ENCODE measurements around the gene CERK. TPM values are rescaled to one million over a fixed set of nuclear protein-coding genes. Genes with fewer than 3 reads are reported as not detected.

Gene CERK
- polyA plus RNA-seq, 1 donor, result 21.4 TPM

DNA sequence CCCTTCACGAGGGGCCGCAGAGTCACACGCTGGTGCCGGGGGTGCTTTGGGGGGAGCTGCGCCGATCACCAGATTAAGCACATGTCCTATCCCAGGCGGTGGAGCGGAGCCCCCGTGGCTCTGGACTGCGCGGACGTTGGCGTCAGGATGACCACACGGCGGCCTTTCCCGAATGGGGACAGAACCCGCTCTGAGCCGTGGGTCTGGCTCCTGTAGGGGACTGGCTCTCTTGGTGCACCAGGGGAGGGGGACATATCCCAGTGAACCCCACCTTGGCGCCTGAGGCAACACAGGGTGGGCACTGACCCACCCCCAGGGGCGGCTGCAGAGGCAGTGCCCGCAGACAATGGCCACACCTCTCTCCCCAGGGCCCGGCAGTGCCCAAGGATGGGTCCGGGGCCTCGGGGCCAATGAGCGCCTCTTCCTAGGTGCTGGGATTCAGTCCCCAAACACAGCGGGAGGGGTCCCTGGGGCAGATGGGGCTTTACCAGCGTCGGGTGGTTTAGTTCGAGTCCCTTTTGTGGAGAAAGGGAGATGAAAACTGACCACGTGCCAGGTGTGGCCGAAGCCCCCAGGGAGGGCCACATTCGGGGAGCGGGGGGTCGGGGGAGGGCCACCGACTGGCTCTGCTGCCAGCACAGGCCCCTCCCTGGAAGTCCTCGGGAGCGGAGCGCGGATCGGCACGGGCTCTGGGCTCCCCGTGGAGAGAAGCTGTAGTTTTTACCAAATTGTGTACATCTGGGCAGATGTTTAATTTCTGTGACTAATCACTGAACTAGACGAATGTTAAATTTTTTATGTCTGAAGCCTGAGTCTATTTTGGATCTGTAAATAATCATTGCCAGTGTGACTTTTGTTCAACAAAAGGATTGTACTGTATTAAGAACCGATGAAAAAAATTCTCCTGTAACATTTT, 59.0 kb downstream of the CERK start:
- no peak for DNase-seq (ENCODE audit: low read depth)

DNA sequence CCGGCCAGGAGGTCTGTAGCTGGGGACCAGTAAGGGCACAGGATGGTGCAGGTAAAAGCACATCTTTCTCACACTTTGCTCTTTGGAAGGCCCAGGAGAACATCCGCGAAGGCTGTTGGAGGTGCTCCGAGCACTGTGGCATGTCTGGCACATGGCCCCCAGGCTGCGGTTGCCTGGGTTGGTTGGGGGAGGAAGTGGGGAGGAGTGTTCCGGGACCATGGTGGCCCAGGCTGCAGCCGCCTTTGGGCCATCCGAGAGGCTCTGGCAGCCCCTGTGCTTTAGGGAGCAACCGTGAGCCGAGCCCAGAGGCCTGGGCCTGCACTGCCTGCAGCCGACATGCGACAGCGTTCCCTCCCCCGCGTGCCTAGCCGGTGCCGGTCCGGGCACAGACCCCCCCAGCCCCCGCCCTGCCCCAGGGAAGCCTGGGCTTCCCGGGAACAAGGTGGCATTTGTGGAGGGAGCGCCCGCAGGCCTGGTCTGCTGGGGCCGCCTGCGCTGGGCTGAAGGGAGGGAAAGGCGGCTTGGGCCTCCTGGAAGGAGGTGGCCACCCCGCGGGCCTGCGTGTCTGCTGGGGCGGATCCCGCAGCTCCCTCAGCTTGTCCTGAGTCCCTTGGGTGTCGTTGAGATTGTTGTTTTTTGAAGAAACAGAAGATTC, 59.9 kb downstream of the CERK start:
- DNase-seq (ENCODE audit: low read depth), result no peak

DNA sequence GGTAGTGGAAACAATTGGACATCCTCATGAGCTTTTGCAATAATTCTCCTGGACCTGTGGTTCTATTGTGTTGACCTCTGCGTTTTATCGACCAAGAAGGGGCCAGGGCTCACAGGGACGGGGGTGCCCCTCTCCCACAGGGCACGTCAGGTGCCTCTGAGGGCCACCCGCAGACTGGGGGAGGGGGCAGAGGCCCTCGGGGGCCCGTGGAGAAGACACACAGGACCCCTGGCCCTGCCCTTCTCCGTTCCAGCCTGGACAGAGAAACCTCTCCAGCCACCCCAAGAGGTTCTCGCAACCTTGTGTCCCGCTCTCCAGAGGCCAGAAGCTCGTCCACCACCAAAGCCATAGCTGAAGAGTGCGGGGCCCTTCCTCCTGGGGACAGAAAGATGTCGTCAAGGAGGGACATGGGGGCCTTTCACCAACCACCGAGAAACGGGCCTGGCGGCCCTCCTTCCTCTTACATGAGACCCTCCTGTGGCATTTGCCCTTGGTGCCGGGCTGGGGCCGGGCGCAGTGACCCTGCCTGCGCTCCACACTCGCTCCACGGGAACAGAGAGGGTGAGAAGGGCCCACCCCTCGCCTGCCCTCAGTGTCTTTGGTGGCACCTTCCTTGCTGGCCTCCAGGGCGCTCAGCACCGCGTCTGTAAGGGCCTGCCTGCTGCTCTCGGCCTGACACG, 60.6 kb downstream of the CERK start:
- DNase-seq (ENCODE audit: low read depth), result no peak

DNA sequence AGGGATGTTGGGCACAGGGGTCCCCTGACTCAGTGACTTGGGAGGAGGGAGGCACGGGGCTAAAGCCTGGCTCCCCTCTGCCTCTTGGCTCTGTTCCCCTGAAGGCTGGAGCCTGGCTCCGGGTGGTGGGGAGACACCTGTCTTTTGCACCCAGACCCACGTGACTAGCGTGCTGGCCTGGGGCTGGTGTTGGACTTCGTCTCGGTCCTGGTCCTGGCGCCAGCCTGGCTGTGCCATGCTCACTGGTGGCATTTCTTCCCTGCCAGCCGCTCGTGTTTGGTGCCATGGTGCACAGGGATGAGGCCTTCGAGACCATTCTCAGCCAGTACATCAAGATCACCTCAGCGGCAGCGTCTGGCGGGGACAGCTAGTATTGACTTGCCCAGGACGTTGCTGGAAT, 61.2 kb downstream of the CERK start:
- no peak for DNase-seq (ENCODE audit: low read depth)

DNA sequence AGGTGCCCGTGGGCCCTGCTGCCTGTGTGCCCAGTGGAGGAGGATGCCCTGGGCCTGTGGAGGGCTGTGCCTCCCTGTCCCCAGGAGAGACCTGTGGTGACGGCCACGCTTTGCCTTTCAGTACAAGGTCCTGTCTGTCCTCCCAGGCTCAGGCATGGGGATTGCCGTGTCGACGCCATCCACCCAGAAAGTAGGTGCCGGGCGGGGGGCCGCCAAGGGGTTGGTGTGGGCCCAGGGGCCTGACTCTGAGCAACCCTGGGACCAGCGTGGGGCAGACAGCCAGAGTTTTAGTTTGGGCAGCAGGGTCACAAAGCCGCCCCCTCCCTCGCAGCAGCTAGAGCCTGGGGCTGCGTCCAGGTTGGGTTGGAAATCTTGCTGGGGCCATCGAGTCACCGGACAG, 61.6 kb downstream of the CERK start:
- DNase-seq (ENCODE audit: low read depth), result no peak

DNA sequence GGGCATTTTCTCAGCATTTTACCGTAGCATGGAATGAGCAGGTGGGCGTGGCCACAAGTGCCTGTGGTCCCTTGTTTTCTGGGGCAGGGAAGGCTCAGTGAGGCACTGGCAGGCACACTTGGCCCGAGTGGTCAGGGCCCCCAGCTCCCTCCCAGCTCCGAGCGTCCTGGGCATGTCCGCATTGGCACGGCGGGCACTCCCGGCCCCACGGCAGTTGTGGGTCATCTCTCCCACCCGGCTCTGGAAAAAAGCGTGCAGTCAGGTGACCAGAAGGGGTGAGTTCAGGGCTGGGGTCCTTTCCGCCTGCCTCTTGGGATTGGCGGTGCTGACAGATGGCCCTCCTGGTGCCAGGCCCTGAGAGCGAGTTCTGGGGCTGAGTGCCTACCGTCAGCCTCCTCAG, 62.1 kb downstream of the CERK start:
- DNase-seq (ENCODE audit: low read depth), result no peak

DNA sequence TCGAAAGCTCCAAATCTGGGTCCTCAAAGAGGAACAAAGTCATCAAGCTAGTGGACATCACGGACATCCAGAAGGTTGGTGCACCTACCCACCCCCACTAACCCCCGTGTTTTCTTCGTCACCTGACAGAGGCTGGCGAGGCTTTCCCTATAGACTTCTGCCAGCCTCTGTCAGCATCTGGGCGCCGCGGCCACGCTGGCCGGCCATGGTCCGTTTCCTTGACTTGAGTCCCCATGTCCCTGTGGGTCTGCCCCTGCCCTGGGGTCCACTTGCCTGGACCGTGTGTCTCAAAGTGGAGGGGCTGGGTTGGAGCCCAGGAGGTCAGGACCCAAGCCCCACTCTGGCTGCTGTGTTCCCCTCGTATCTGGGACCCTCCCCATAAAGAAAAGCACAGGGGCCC, 62.6 kb downstream of the CERK start:
- DNase-seq (ENCODE audit: low read depth), result no peak

DNA sequence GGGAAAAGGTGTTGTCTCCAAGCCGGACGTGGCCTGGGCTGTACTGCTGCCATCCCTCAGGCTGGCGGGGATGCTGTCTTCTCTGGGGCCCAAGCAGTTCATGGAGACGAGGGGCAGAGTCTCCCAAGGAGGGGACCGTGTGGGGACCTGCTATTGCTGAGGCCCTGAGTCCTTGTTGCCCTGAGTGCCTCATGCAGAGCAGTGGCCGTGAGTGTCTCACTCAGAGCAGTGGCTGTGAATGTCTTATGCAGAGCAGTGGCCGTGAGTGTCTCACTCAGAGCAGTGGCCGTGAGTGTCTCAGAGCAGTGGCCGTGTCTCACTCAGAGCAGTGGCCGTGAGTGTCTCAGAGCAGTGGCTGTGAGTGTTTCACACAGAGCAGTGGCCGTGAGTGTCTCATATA, 63.1 kb downstream of the CERK start:
- DNase-seq (ENCODE audit: low read depth), result no peak

DNA sequence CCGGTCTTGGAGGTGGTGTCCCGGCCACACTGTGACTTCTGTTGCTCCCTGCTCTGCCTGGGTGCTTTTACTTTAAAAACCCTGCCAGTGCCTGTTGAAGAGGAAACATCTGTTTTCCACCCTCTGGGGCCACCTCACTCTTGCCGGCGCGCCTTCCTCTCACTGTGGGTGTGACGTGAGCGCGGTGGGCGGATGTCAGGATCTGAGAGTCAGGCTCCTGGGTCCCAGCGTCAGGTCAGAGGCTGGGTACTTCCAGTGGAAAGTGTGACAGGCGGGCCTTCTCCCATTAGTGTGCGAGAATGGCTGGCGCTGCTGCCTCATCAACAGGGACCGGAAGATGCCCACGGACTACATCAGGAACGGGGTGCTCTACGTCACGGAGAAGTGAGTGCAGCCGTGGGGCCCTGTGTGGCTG, 63.7 kb downstream of the CERK start:
- DNase-seq (ENCODE audit: low read depth), result peak; percentile 22

DNA sequence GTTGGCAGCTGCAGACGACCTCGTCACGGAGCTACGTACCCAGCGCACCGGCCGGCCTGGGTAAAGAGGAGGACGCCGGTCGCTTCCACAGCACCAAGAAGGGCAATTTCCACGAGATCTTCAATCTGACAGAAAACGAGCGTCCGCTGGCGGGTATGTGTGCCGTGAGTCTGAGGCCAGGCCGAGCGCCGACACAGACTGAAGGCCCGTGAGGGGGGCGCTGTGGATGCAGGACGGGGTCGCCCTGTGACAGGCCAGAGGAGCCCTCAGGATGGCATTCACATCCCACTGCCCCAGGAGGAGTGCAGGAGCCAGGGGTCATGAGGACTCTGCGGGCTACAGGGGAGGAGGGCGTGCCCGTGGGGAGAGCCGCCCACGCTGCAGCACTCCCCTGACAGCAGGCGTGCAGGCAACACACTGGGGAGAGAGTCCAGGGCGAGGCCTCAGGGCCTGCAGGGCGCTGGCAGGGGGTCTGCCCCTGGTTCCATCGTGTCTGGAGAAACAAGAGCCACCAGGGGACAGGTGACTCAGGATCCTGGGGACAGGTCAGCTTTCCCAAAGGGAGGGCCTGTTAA, 64.3 kb downstream of the CERK start:
- DNase-seq (ENCODE audit: low read depth), result no peak

DNA sequence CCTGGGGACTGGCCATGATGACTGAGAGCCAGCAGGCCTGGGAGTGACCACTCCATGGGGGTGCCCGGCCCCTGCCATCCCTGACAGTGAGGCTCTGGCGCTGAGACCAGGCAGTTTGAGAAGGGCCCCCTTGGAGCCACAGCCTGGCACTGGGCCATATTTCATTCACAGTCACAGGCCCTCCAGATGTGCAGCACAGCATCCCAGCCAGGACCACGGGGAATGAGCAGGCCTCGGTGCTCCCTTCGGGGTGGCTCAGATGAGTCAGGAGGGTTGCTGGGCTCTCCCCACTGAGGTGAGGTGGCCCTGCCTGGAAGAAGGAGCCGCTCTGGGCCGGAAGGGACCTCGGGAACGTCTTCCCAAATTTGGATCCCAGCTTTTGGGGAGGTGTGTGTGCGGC, 64.8 kb downstream of the CERK start:
- no peak for DNase-seq (ENCODE audit: low read depth)

DNA sequence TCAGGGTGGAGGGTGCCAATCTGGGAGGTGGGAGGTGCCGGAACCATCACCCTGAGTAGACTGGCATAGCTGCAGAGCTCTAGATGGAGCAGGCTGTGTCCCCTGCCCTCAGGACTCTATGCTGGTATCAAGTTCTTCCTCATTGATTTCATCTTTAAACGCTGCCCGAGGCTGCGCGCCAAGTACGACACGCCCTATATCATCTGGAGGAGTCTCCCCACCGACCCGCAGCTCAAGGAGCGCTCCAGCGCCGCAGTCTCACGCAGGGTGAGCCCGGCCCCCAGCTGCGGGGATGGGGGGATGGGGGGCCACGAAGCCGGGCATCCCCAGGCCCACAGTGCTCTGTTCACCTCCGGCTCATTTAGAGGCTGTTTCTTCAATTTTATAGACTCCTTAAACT, 65.3 kb downstream of the CERK start:
- DNase-seq (ENCODE audit: low read depth), result no peak

DNA sequence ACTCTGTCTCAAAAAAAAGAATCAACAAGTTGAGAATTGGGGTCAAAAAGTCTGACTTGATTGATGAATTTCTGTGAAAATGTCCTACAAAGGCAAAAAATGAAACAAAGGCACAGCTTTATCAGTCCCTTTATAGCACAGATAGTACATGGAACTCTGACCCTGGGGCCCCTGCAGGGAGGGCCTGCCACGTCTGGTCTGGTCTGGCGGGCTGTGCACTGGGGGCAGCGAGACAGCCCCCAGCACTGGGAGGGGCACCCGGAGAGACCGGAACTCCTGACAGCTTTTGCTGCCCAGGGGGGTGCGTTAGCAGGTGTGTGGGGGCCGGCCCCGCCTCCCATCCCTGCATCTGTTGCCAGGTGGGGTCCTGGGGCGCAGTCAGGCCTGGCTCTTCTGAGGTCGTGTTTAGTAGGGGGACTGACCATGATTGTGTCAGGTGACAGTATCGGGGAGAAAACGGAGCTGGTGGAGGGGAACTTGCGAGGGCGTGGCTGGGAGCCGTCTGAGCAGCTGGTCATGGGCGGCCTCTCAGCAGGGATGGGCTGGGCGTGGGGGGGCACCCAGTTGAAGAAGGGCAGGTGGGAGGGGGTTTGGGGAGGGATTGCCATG, 66.1 kb downstream of the CERK start:
- no peak for DNase-seq (ENCODE audit: low read depth)

DNA sequence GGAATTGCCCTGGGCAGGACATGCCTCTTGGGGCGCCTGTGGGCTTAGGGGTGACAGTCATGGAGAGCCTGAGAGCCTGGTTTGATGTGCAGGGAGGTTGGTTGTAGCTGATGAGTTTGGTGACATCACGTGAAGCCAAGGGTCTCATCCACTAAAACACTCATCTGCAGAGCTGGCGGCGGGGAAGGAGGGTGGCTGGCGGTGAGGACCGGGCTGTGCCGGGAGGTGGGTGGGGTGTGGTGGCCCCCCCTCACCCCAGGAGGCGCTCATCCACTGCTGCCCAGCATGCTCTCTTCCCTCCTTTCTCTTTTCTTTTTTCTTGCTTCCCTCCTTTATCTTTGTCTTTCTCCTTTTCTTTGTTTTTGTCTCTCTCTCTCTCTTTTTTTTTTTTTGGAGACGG, 68.9 kb downstream of the CERK start:
- no peak for DNase-seq (ENCODE audit: low read depth)

DNA sequence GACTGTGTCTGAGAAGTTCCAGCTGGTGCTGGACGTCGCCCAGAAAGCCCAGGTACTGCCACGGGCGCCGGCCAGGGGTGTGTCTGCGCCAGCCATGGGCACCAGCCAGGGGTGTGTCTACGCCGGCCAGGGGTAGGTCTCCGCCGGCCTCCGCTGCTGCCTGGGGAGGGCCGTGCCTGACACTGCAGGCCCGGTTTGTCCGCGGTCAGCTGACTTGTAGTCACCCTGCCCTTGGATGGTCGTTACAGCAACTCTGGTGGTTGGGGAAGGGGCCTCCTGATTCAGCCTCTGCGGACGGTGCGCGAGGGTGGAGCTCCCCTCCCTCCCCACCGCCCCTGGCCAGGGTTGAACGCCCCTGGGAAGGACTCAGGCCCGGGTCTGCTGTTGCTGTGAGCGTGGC, 69.9 kb downstream of the CERK start:
- DNase-seq (ENCODE audit: low read depth), result no peak

DNA sequence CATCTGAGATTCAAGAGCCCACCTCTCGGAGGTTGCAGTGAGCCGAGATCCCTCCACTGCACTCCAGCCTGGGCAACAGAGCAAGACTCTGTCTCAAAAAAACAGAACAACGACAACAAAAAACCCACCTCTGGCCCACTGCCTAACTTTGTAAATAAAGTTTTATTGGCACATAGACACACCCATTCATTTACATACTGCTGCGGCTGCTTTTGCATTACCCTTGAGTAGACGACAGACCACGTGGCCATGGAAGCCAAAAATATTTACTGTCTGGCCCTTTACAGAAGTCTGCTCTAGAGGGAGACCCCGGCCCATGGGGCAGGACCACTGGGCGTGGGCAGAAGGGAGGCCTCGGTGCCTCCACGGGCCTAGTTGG, 70.8 kb downstream of the CERK start:
- no peak for DNase-seq (ENCODE audit: low read depth)

DNA sequence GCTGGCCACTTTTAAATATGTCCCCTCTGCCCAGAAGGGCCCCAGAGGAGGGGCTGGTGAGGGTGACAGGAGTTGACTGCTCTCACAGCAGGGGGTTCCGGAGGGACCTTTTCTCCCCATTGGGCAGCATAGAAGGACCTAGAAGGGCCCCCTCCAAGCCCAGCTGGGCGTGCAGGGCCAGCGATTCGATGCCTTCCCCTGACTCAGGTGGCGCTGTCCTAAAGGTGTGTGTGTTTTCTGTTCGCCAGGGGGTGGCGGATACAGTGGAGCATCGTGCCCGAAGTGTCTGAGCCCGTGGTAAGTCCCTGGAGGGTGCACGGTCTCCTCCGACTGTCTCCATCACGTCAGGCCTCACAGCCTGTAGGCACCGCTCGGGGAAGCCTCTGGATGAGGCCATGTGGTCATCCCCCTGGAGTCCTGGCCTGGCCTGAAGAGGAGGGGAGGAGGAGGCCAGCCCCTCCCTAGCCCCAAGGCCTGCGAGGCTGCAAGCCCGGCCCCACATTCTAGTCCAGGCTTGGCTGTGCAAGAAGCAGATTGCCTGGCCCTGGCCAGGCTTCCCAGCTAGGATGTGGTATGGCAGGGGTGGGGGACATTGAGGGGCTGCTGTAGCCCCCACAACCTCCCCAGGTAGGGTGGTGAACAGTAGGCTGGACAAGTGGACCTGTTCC, 71.3 kb downstream of the CERK start:
- no peak for DNase-seq (ENCODE audit: low read depth)

DNA sequence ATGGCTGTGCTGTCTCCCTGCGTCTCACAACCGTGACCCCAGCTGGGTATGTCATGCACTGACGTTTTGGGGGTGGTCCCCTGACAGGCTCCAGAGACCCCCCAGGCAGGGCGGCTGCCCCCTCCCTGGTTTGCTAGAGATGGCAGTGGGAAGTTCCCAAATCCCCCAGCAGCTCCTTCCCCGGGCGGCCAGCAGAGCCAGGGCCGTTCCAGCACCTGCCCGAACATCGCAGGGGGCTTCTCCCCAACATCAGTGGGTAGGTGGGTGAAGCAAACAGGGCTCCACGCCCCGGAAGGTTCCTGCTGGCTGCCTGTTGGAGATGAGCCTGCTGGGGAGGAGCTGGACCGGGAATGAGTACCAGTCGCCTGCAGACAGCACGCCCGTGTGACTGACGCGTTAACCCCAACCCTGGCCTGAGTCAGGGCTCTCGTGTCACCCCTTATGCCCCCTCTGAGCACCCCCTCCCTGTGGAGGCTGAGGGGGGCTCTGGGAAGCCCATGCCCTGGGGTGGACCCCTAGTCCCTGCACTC, 72.2 kb downstream of the CERK start:
- no peak for DNase-seq (ENCODE audit: low read depth)

DNA sequence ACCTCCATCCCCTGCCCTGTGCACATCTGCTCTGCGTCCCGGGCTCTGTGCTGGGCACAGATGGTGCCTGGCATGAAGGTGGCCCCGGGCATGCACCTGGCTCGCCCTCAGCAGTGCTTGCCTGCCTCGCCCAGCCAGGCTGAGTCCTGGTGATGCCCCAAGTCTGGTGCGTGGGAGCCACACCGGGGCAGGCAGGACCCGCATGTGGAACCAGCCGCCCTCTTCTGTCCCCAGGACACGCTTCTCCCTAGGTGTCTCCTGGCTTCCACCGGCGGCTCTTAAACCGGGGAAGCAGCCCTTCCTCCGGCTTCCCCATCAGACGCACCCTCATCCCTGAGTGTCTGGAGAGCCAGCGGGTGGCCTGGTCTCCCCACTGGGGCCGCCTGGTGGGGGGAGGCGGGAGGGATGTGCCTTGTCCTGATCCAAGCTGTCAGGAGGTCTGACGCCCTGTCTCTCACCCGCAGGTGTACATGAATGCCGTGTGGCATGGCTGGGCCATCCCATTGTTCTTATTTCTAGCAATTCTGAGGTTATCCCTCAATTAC, 72.8 kb downstream of the CERK start:
- no peak for DNase-seq (ENCODE audit: low read depth)

DNA sequence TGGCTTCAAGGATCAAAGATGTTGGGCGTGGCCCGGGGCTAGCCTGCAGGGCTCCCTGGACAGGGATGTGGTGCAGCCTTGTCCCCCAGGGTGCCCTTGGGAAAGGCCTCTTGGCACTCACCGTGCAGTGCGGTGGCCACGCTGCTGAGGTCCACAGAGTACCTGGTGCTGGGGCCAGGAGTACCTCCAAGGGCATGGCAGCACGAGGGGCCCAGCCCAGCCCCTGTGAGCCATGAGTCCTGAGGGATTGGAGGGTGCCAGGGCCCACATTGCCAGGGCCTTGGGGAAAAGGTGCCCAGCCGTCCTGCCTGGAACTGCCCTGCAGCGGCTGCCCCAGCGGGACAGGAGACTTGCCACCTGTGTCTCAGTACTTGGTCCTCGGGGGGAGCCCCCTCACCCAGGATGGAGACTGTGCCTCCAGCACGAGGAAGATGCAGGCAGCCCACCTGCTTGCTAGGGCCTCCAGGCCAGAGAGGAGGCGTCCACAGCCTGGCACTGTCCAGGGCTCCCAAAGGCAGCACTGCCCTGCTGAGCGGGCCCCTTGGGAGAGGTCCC, 73.7 kb downstream of the CERK start:
- no peak for DNase-seq (ENCODE audit: low read depth)

Data from forelimb muscle (tissue), 1 donor.